ENCODE measurements around the gene ARHGAP22.

Gene ARHGAP22

GRCh38 chr10:48414778-48415177 lies 190.1 kb downstream of the ARHGAP22 start:
- Mint-ChIP-seq H3K4me3 (no peak overlapping the region), H3K27ac (no peak overlapping the region), H3K4me1 (ENCODE audit: low read depth) (no peaks in the 10 kb centered on the region), H3K36me3 (ENCODE audit: low read depth) (peaks cover 27% of the 10 kb centered on the region), H3K9me3 (peaks cover 16% of the 10 kb centered on the region), H3K27me3 (ENCODE audit: low read depth) (no peaks in the 10 kb centered on the region)

- H3K27ac Mint-ChIP-seq, result no peak overlapping the region
- no peaks in the 10 kb centered on the region for H3K4me1 Mint-ChIP-seq (ENCODE audit: low read depth)
- no peak overlapping the region for H3K4me3 Mint-ChIP-seq
- H3K9me3 Mint-ChIP-seq, result peaks cover 16% of the 10 kb centered on the region
- H3K27me3 Mint-ChIP-seq (ENCODE audit: low read depth), result no peaks in the 10 kb centered on the region
- H3K36me3 Mint-ChIP-seq (ENCODE audit: low read depth), result peaks cover 27% of the 10 kb centered on the region
Observed at GRCh38 chr10:48414160-48414559, 190.7 kb downstream of the ARHGAP22 start.

- H3K36me3 Mint-ChIP-seq (ENCODE audit: low read depth), result peaks cover 27% of the 10 kb centered on the region
- H3K4me3 Mint-ChIP-seq, result no peak overlapping the region
- no peaks in the 10 kb centered on the region for H3K4me1 Mint-ChIP-seq (ENCODE audit: low read depth)
- peaks cover 16% of the 10 kb centered on the region for H3K9me3 Mint-ChIP-seq
- no peaks in the 10 kb centered on the region for H3K27me3 Mint-ChIP-seq (ENCODE audit: low read depth)
- H3K27ac Mint-ChIP-seq, result no peak overlapping the region
Observed at GRCh38 chr10:48412933-48413332, 191.9 kb downstream of the ARHGAP22 start.

- no peak overlapping the region for H3K4me3 Mint-ChIP-seq
- H3K9me3 Mint-ChIP-seq, result peaks cover 16% of the 10 kb centered on the region
- H3K36me3 Mint-ChIP-seq (ENCODE audit: low read depth), result peaks cover 27% of the 10 kb centered on the region
- H3K27me3 Mint-ChIP-seq (ENCODE audit: low read depth), result no peaks in the 10 kb centered on the region
- H3K4me1 Mint-ChIP-seq (ENCODE audit: low read depth), result no peaks in the 10 kb centered on the region
- H3K27ac Mint-ChIP-seq, result no peak overlapping the region
Observed at GRCh38 chr10:48412081-48412480, 192.8 kb downstream of the ARHGAP22 start.

GRCh38 chr10:48411510-48411909 lies 193.4 kb downstream of the ARHGAP22 start:
- no peak overlapping the region for H3K27ac Mint-ChIP-seq
- no peaks in the 10 kb centered on the region for H3K4me1 Mint-ChIP-seq (ENCODE audit: low read depth)
- no peaks in the 10 kb centered on the region for H3K27me3 Mint-ChIP-seq (ENCODE audit: low read depth)
- H3K4me3 Mint-ChIP-seq, result no peak overlapping the region
- H3K9me3 Mint-ChIP-seq, result peaks cover 16% of the 10 kb centered on the region
- H3K36me3 Mint-ChIP-seq (ENCODE audit: low read depth), result peaks cover 27% of the 10 kb centered on the region

- H3K36me3 Mint-ChIP-seq (ENCODE audit: low read depth), result peaks cover 27% of the 10 kb centered on the region
- no peaks in the 10 kb centered on the region for H3K27me3 Mint-ChIP-seq (ENCODE audit: low read depth)
- no peaks in the 10 kb centered on the region for H3K4me1 Mint-ChIP-seq (ENCODE audit: low read depth)
- no peak overlapping the region for H3K27ac Mint-ChIP-seq
- no peak overlapping the region for H3K4me3 Mint-ChIP-seq
- peaks cover 16% of the 10 kb centered on the region for H3K9me3 Mint-ChIP-seq
Observed at GRCh38 chr10:48410503-48410902, 194.4 kb downstream of the ARHGAP22 start.

- Mint-ChIP-seq H3K27ac (no peak overlapping the region), H3K36me3 (ENCODE audit: low read depth) (peaks cover 11% of the 10 kb centered on the region), H3K27me3 (ENCODE audit: low read depth) (no peaks in the 10 kb centered on the region), H3K4me1 (ENCODE audit: low read depth) (no peaks in the 10 kb centered on the region), H3K4me3 (no peak overlapping the region), H3K9me3 (no peaks in the 10 kb centered on the region)
Observed at GRCh38 chr10:48406658-48407057, 198.2 kb downstream of the ARHGAP22 start.

- no peak overlapping the region for H3K27ac Mint-ChIP-seq
- no peaks in the 10 kb centered on the region for H3K27me3 Mint-ChIP-seq (ENCODE audit: low read depth)
- no peaks in the 10 kb centered on the region for H3K4me1 Mint-ChIP-seq (ENCODE audit: low read depth)
- H3K36me3 Mint-ChIP-seq (ENCODE audit: low read depth), result peaks cover 11% of the 10 kb centered on the region
- H3K4me3 Mint-ChIP-seq, result no peak overlapping the region
- no peaks in the 10 kb centered on the region for H3K9me3 Mint-ChIP-seq
Observed at GRCh38 chr10:48406204-48406603, 198.7 kb downstream of the ARHGAP22 start.

- peaks cover 4% of the 10 kb centered on the region for H3K4me1 Mint-ChIP-seq (ENCODE audit: low read depth)
- no peak overlapping the region for H3K27ac Mint-ChIP-seq
- H3K36me3 Mint-ChIP-seq (ENCODE audit: low read depth), result peaks cover 2% of the 10 kb centered on the region
- no peaks in the 10 kb centered on the region for H3K27me3 Mint-ChIP-seq (ENCODE audit: low read depth)
- no peak overlapping the region for H3K4me3 Mint-ChIP-seq
- no peaks in the 10 kb centered on the region for H3K9me3 Mint-ChIP-seq
Observed at GRCh38 chr10:48404646-48405045, 200.2 kb downstream of the ARHGAP22 start.

- Mint-ChIP-seq H3K9me3 (no peaks in the 10 kb centered on the region), H3K4me3 (no peak overlapping the region), H3K27me3 (ENCODE audit: low read depth) (peaks cover 3% of the 10 kb centered on the region), H3K27ac (no peak overlapping the region), H3K36me3 (ENCODE audit: low read depth) (peaks cover 2% of the 10 kb centered on the region), H3K4me1 (ENCODE audit: low read depth) (peaks cover 4% of the 10 kb centered on the region)
Observed at GRCh38 chr10:48400850-48401220, 204.0 kb downstream of the ARHGAP22 start.

- no peak overlapping the region for H3K4me3 Mint-ChIP-seq
- H3K9me3 Mint-ChIP-seq, result no peaks in the 10 kb centered on the region
- H3K27ac Mint-ChIP-seq, result no peak overlapping the region
- peaks cover 4% of the 10 kb centered on the region for H3K4me1 Mint-ChIP-seq (ENCODE audit: low read depth)
- H3K36me3 Mint-ChIP-seq (ENCODE audit: low read depth), result peaks cover 2% of the 10 kb centered on the region
- peaks cover 3% of the 10 kb centered on the region for H3K27me3 Mint-ChIP-seq (ENCODE audit: low read depth)
Observed at GRCh38 chr10:48400129-48400849, 204.6 kb downstream of the ARHGAP22 start.

GRCh38 chr10:48399551-48399950 lies 205.3 kb downstream of the ARHGAP22 start:
- Mint-ChIP-seq H3K4me3 (no peak overlapping the region), H3K9me3 (no peaks in the 10 kb centered on the region), H3K36me3 (ENCODE audit: low read depth) (no peaks in the 10 kb centered on the region), H3K27me3 (ENCODE audit: low read depth) (peaks cover 3% of the 10 kb centered on the region), H3K27ac (no peak overlapping the region), H3K4me1 (ENCODE audit: low read depth) (peaks cover 4% of the 10 kb centered on the region)

GRCh38 chr10:48399056-48399541 lies 205.8 kb downstream of the ARHGAP22 start:
- Mint-ChIP-seq H3K36me3 (ENCODE audit: low read depth) (no peaks in the 10 kb centered on the region), H3K4me3 (no peak overlapping the region), H3K4me1 (ENCODE audit: low read depth) (peaks cover 4% of the 10 kb centered on the region), H3K27ac (no peak overlapping the region), H3K9me3 (no peaks in the 10 kb centered on the region), H3K27me3 (ENCODE audit: low read depth) (peaks cover 3% of the 10 kb centered on the region)

- H3K27ac Mint-ChIP-seq, result no peak overlapping the region
- H3K4me3 Mint-ChIP-seq, result no peak overlapping the region
- no peaks in the 10 kb centered on the region for H3K36me3 Mint-ChIP-seq (ENCODE audit: low read depth)
- peaks cover 4% of the 10 kb centered on the region for H3K4me1 Mint-ChIP-seq (ENCODE audit: low read depth)
- peaks cover 7% of the 10 kb centered on the region for H3K27me3 Mint-ChIP-seq (ENCODE audit: low read depth)
- H3K9me3 Mint-ChIP-seq, result no peaks in the 10 kb centered on the region
Observed at GRCh38 chr10:48398261-48398660, 206.6 kb downstream of the ARHGAP22 start.
